ENCODE measurements around the gene EFCAB7. TPM values are rescaled to one million over a fixed set of nuclear protein-coding genes. Genes with fewer than 3 reads are reported as not detected.

The EFCAB7 gene
- total and polyA plus RNA-seq, 2 donors (not counting 3 experiments of a cell fraction or from before 2014, with no cell fraction given) = 1.4 to 7.1 TPM

GRCh38 chr1:63601463-63601862 is 78.1 kb downstream of the EFCAB7 start:
- no peaks in the 10 kb centered on the region for H4K20me1 ChIP-seq (replicated peaks; ENCODE audit: control insufficient read depth, extremely low read depth, insufficient read depth, low read length)
- TF ChIP-seq GATA2 (IDR thresholded peaks at IDR 0.05; ENCODE audit: insufficient read depth, insufficient read length, low read depth, low read length) (no peak), FOS (IDR thresholded peaks at IDR 0.05; ENCODE audit: borderline replicate concordance, insufficient read depth, low read length) (no peak), MYC (IDR thresholded peaks at IDR 0.05; ENCODE audit: low read depth, low read length) (no peak), POLR2A (IDR thresholded peaks at IDR 0.05; ENCODE audit: low read depth, low read length) (no peak), POLR2AphosphoS5 (IDR thresholded peaks at IDR 0.05; ENCODE audit: insufficient read depth, low read depth, low read length) (no peak), MAX (IDR thresholded peaks at IDR 0.05; ENCODE audit: insufficient read depth, insufficient read length) (no peak), JUN (IDR thresholded peaks at IDR 0.05; ENCODE audit: borderline replicate concordance, insufficient read depth, insufficient read length, low read depth) (no peak), CTCF (IDR thresholded peaks at IDR 0.05; ENCODE audit: extremely low read depth in 1 of 2, insufficient read depth in 1 of 2, low read depth in 1 of 2, low read length in 2 of 2) (no peak), EZH2 (IDR thresholded peaks at IDR 0.05; ENCODE audit: borderline replicate concordance, low read depth, low read length, severe bottlenecking) (no peak)
- no peaks in the 10 kb centered on the region for H3K9me3 ChIP-seq (replicated peaks; ENCODE audit: control insufficient read depth, insufficient read depth, low read length)
- BruUV-seq (replicated peaks) = no TSS peak
- H3K9ac ChIP-seq (replicated peaks; ENCODE audit: extremely low read depth, insufficient read depth, low read length) = no peak overlapping the region
- intact Hi-C loops (cut with micrococcal nuclease) = no loop called here
- FAIRE-seq (no peak), DNase-seq (ENCODE audit: low read depth, low spot score) (no peak)
- ChIA-PET POLR2A (no interaction called here), CTCF (no interaction called here)
- H3K79me2 ChIP-seq (ENCODE audit: control insufficient read depth, insufficient read depth, low read length) = no peaks in the 10 kb centered on the region
- H3K9me1 ChIP-seq (replicated peaks; ENCODE audit: control insufficient read depth, extremely low read depth, insufficient read depth, low read length) = no peaks in the 10 kb centered on the region
- H3K4me2 ChIP-seq (ENCODE audit: insufficient read depth, low read length) = no peak overlapping the region
- H3K27ac ChIP-seq (ENCODE audit: insufficient read depth, low read depth, low read length) = no peak overlapping the region
- H2AFZ ChIP-seq (ENCODE audit: low read depth, low read length) = no peak overlapping the region
- H3K4me3 ChIP-seq (replicated peaks in 1 of 3; ENCODE audit: insufficient read depth in 1 of 3, low read depth in 1 of 3, low read length in 3 of 3) = no peak overlapping the region
- H3K27me3 ChIP-seq (ENCODE audit: control insufficient read depth in 2 of 2, insufficient read depth in 2 of 2, low read length in 2 of 2) = no peaks in the 10 kb centered on the region
- no peaks in the 10 kb centered on the region for H3K36me3 ChIP-seq (ENCODE audit: control insufficient read depth in 2 of 2, extremely low read depth in 1 of 2, insufficient read depth in 2 of 2, low read length in 2 of 2)
- dilution Hi-C loops (cut with MboI; ENCODE audit: extremely low pct_ligation_motif_present, low sequenced_read_pairs) = no loop called here
- H3K4me1 ChIP-seq (ENCODE audit: control insufficient read depth, extremely low read depth, insufficient read depth, low read length) = no peaks in the 10 kb centered on the region

Measured in endothelial cell of umbilical vein (primary cell).